ENCODE results near the gene LYPD6B.

The LYPD6B gene

GRCh38 chr2:149180226-149180875, 141.9 kb downstream of the LYPD6B start:
- DNase-seq (ENCODE audit: extremely low read depth, low read depth): no peak
- no peak for TF ChIP-seq CTCF (IDR thresholded peaks at IDR 0.05; ENCODE audit: low read depth, low read length)

- no peak for DNase-seq (ENCODE audit: extremely low read depth, low read depth)
- TF ChIP-seq CTCF (IDR thresholded peaks at IDR 0.05; ENCODE audit: low read depth, low read length): no peak
These were observed 144.7 kb downstream of the LYPD6B start for GRCh38 chr2:149183187-149183586.

- DNase-seq (ENCODE audit: extremely low read depth, low read depth): no peak
- no peak for TF ChIP-seq CTCF (IDR thresholded peaks at IDR 0.05; ENCODE audit: low read depth, low read length)
These were observed 146.5 kb downstream of the LYPD6B start for GRCh38 chr2:149184991-149185390.

GRCh38 chr2:149185942-149186490, 147.5 kb downstream of the LYPD6B start:
- DNase-seq (ENCODE audit: extremely low read depth, low read depth): no peak
- no peak for TF ChIP-seq CTCF (IDR thresholded peaks at IDR 0.05; ENCODE audit: low read depth, low read length)

- no peak for DNase-seq (ENCODE audit: extremely low read depth, low read depth)
- no peak for TF ChIP-seq CTCF (IDR thresholded peaks at IDR 0.05; ENCODE audit: low read depth, low read length)
These were observed 148.6 kb downstream of the LYPD6B start for GRCh38 chr2:149187057-149187456.

GRCh38 chr2:149188291-149188690, 149.8 kb downstream of the LYPD6B start:
- DNase-seq (ENCODE audit: extremely low read depth, low read depth): no peak
- TF ChIP-seq CTCF (IDR thresholded peaks at IDR 0.05; ENCODE audit: low read depth, low read length): no peak

GRCh38 chr2:149189769-149190168, 151.3 kb downstream of the LYPD6B start:
- DNase-seq (ENCODE audit: extremely low read depth, low read depth): no peak
- TF ChIP-seq CTCF (IDR thresholded peaks at IDR 0.05; ENCODE audit: low read depth, low read length): no peak

Data from AG09319 (cell line).